OCI-M2 (cell line): Measurements from ENCODE around the gene ANO10.
"Not testable (repeated sequence)": the region's sequence is repeated elsewhere in the genome, so short reads cannot be mapped to it uniquely, and the experiment has no call there.

Experiments
- DNase-seq: peaks from one replicate; lab custom pipeline; 2025; ENCODE audit not compliant: unreplicated experiment; lab: John Stamatoyannopoulos, UW

The ANO10 gene

DNA sequence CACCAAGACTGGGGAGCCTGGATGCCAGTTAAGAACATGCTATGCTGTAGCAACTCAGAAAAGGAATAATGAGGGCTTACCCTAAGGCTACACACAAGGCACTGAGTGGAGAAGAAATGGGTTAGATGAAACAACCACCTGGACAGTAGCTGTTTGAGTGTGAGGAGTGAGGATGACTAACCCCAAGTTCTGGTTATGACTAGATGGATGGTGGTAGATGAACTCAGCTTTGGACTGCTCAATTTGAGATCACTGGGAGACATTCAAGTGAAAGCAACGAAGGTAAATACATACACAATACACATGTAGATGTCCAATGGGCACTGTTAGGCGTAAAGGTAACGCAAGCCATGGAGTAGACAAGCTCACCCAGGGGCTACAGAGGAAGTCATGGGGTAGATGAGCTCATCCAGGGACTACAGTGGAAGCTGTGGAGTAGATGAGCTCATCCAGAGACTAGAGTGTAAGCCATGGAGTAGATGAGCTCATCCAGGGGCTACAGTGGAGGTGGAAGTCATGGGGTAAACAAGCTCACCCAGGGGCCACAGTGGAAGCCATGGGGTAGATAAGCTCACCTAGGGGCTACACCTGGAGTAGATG lies 98.3 kb downstream of the ANO10 start:
- DNase-seq, result no peak

DNA sequence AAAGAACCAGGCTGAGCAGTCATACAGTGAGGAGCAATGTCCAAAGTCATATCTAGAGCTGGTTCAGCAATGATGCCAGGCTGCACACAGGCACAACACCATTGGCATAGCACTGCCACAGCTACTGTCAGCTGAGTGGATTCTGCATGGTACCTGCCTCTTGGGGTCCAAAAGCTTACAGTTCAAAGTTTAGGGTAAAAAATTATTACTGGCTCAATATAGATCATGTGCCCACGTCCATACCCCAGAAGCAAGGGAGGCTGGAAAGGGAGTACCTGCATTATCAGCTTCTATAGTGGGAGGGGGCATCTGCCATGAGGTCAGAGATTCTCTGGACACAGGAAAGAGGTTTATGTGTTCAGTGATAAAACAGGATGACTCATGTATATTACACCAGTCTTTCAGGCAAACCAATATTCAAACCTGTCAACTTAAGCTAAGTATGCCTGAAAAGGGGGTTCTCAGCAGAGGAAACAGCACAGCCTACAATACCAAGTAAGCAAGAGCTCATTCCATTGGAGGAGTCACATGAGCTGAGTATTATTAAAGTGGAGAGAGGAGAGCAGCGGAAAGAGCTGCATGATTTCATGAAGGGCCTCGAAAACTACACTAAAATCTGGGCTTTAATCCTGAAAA lies 99.0 kb downstream of the ANO10 start:
- no peak for DNase-seq

DNA sequence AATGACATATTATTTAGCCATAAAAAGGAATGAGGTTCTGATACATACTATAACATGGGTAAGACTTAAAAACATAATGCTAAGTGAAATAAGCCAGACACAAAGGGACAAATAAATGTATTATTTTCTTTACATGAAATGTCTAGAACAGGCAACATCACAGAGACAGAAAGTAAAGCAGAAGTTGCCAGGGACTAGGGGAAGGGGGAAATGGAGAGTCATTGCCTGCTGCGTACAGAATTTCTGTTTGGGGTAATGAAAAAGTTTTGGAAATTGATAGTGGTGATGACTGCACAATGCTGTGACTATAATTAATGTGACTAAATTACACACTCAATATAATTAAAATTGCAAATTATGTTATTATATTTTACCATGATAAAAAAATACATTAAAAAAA lies 99.9 kb downstream of the ANO10 start:
- DNase-seq, result no peak

DNA sequence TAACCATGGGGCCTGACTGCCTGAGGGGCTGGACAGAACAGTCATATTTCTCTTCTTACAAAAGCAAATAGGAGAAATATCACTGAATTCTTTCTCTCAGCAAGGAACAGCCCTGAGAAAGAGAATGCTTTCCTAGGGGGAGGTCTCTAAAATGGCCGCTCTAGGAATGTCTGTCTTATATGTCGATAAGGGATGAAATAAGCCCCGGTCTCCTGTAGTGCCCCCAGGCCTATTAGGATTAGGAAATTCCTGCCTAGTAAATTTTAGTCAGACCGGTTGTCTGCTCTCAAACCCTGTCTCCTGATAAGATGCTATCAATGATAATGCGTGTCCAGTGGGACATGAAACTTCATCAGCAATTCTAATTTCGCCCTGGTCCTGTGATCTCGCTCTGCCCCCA lies 103.3 kb downstream of the ANO10 start:
- DNase-seq, result not testable (repeated sequence)

DNA sequence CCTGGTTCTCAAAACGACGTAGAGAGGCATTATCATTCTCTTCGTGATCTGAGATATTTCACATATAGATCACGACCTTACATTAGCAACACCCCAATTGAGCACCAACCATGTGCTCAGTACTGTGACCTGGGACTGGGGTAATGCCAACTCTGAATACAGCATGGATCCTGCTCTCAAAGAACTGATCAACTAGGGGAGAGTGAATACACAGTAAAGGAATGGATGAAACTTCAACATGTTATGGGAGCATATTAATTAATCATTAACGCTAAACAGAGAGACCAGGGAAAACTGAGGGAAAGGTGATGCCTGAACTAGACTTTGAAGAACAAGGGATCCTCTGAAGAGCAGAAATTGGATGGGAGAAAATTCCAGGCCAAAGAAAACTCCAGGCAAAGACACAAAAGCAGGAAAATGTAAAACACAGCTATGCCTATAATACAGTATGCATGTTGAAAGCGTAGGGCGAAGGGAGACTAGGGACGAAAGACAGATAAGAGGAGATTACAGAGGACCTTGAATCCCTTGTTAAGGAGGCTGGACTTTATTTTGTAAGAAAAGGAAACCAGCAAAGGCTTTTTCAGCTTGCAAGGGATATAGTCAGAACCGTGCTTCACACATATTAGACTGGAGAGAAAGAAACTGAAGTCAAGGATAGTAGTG lies 105.7 kb downstream of the ANO10 start:
- DNase-seq, result no peak

DNA sequence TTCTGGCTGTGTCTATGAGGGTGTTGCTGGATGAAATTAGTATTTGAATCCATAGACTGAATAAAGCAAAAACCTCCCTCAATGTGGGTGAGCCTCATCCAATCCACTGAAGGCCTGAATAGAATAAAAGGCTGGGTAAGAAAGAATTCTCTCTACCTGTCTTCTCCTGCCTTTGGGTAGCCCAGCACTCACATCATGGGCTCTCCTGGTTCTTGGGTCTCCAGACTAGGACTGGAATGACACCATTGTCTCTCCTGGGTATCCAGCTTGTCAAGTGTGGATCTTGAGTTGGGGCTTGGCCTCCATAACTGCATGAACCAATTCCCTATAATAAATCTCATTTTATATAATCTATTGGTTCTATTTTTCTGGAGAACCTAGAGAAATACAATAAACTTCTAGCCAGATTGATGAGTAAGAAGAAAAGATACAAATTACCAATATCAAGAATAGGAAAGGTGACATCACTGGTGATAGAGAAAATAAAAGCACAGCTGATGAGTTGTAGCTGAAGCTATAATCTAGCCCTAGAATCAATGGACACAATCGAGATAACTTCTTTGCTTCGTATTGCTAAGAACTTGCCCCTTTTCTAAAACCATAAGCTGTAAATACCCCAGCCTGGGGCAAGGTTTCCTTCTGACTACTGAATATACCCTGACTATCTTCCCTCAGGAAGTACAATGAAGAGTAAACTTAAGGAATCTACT lies 106.4 kb downstream of the ANO10 start:
- DNase-seq, result no peak

DNA sequence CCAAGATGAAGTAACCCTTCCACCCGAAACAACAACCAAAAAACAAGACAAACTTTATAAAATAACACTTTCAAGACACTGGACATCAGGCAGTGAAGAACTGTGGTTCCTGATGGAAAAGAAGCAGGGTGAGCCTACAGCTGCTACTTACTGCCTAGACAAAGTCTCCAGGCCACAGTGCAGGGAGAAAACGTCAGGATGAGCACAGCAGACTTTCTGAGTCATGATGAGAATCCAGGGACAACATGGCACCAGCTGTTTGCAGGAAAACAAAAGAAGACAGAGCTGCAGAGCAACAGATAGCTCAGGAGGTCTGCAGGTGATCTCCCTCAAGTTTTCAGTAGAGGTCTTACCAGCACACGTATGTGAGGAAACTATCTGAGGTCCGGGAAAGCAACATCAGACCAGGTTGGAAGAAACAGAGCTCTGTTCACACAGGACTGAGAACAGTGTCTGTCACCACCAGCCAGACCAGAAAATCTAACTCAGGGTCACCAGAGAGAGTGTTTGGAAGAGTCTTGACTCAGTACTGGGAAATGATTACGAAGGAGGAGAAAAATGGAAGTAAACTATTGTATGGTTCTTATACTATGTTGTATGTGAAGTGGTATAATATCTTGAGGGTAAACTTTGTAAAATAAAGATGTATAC lies 108.9 kb downstream of the ANO10 start:
- DNase-seq, result no peak

DNA sequence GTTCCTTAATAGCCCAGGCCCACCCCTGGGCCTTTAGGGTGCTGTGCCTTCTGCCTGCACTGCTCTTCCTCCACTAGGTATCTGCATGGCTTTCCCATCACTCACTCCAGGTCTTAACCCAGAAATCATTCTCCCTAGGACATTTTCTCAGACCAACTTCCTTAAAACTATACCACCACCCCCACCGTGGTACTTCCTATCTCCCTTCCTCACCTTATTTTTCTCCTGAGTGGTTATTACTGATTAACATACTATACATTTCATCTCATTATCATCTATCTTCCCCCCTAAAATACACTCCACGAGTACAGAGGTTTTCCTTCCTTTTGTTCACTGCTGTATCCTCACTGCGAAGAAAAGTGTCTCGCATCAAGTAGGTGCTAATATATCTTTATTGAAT lies 115.2 kb downstream of the ANO10 start:
- DNase-seq, result no peak

DNA sequence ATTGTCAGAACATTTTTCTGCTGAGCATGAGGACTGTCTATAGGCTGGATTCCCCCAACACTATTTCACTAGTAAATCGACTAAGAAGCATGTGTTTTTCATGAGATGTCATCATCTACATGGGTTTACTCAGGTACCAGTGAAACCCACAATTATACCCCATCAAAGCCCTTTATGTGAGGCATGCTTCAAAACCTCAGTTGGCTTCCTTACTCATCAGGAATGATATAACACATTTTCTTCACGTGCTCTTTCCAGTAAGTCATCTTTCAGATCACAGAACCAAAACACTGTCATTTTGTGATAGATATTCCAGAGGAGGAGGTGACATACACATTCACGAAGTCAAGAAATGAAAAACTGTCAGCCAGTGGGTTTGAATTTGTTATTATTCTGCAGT lies 116.5 kb downstream of the ANO10 start:
- no peak for DNase-seq

DNA sequence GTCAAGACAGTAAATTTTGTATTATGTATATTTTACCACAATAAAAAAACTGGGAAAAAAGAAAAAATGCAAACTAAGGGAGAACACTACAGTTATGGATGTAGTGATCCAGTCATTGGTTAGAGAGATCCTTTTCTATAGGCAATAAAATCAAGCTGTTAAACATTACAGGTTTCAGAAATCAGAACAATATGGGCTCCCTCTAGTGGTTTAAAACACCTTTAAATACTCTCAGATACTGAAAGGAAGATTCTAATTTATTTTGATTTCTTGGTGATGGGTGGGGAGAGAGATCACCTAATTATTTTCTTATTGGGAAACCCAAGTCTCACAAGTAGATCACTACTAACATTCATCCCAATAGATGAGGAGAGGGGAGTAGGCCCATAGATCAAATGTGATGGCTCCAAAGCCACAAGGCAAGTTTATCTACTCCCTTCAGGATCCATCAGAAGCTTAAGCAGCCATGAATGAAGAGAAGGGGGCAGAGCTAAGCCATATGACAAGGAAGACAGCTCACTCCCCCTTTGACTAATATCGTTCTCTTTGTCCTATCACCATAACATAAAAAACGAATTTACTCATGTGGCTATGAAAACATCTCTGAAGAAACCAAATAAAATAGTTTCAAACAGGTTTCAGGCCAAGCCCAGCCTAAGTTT lies 118.6 kb downstream of the ANO10 start:
- DNase-seq, result no peak

DNA sequence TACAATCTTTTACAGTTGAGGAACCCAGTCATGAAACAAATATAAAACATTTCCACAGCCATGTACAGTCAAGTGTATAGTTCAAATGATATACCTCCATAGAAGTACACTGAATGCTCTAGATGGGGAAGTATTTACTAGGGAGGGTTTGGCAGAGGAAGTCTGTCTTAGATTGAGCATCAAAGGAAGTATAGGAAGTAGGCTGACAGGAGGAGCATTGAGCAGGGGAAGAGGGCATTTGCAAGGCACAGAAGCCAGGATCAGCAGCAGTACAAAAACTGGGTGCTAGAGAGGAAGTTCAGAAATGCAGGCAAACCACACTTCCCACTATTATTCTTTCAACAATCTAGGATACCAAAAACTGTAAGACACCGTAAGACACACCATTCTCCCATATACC lies 122.6 kb downstream of the ANO10 start:
- DNase-seq, result no peak

DNA sequence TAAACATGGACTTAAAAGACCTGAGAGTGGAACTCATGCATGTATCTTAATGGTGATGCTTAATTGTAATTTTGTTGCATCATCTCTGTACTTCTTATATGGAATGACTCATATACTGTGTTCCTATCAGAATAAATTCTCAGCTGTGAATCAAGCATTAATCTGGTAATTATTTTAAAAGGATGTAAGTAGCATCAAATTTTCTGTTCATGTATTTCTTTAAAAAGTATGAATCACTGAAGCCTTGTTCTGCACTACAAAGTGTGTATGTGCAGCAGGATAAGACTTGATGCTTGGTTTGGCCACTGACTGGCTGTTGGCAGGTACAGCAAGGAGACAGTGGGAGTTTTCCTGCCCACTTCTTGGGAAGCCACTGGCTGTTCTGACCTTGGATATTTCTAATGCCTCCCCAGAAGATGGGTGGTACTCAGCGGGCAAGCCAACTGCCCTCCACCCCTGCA lies 123.9 kb downstream of the ANO10 start:
- DNase-seq, result no peak

DNA sequence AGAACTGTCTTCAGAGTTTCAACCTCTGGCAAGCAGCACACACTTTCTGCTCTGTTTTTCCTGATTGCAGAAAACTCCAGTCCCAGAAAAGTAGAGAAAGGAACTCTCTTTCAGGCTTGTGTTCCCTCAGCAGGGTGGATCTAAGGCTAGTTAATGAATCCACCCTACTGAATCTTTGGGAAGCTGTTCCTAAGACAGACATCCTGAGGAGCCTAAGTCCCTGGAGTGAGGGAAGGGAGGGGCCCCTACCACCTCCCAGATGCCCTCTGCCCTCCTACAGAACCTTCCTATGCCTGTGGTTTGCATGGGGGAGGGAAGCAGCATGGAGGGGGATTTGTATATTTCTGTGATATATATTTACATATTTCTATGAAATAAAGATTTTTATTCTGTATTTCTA lies 124.4 kb downstream of the ANO10 start:
- DNase-seq, result no peak

DNA sequence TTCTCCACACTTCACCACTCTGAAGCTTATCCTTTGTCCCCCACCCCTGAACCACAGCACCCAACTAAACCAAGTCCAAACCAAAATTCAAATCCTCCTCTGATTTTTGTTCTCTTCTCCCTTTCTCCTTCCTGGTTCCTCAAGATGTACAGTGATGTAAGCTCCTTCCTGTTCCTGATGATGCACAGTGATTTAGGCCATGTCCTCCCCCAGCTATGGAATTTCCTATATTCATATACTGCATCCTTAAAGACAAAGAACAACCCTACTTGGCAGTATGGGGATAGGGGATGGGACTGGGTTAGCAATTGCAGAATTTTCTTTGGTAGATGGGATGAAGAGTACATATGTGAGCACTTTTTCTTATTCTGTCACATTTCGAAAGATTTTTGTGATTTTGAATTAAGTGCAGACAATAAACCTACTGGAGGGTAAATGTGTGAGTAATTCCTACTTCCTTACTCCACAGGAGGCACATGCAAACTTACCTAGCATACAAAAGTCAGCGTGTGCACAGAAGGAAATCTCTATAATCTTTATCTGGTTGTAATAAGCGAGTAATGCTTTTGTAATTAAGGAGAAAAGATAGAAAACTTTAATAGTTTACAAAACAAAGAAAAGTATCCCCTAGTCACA lies 125.0 kb downstream of the ANO10 start:
- DNase-seq, result no peak

DNA sequence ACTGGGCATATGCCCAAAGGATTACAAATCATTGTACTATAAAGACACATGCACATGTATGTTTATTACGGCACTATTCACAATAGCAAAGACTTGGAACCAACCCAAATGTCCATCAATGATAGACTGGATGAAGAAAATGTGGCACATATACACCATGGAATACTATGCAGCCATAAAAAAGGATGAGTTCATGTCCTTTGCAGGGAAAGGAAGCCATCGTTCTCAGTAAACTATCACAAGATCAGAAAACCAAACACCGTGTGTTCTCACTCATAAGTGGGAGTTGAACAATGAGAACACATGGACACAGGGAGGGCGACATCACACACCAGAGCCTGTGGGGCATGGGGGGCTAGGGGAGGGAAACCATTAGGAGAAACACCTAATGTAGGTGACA lies 128.9 kb downstream of the ANO10 start:
- not testable (repeated sequence) for DNase-seq

DNA sequence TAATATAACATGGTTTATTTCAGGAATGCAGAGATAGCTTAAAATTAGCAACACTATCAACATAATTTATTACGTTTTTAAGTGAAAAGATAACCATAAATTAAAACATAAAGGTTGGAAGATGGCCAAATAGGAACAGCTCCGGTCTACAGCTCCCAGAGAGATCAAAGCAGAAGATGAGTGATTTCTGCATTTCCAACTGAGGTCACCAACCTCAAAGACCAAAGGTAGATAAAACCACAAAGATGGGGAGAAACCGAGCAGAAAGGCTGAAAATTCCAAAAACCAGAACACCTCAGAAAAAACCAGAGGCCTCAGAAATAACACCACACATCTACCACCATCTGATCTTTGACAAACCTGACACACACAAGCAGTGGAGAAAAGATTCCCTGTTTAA lies 130.0 kb downstream of the ANO10 start:
- not testable (repeated sequence) for DNase-seq

DNA sequence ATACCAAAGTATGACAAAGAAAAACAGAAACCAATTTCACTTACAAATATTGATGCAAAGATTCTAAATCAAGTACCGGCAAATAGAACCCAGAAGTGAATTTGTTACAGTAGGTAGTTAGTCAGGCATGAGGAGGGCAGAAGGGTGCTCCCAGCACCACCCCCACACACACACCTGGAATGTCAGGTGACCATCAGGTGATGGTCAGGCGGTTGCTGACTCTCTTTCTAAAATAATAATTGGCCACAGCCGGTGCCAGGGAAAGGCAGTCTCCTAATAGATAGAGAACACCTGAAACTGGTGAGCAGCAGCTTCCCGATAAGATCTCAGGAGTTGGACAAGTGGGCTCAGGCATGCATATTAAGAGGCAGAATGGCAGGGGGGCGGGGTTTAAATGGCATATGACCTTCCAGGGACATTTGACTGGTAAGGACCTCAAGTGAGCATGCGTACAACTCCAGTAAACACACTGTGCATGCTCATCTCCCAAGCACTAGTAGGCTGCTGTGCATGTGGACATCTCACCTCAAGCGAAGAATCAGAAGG lies 131.1 kb downstream of the ANO10 start:
- no peak for DNase-seq

DNA sequence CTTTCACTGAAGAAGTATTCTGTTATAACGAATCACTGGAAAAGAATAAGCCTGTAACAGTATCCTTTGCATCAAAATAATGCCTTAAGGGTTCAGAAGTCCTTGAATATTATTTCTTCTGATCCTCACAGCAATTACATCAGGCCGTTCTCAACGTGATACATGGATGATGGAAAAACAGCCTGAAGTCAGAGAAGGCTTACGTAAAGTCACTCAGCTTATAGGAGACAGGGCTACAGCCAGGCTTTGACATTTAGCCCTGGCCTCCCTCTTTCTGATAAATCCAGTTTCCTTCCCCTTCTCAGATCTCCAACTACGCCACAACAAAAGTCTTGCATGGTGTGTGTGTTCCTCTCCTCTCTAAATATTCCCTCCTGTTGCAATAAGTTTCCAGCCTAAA lies 131.9 kb downstream of the ANO10 start:
- no peak for DNase-seq

DNA sequence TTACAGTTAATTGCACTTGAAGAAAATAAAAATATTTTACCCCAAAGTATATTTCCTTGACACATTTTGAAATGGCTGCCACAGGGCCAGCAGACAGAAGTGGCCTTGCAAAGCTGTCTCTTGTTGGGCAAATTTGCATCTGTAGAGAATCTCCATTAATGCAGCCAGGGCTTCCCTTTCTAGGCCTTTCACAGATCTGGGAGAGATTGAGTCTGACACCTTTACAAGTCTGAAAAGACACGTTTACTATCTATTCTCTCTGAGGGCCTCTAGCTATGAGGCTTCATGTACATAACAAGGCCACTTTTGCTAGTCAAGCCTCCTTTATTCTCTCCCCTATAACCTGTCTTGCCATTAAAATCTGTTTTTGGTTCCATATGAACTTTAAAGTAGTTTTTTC lies 135.9 kb downstream of the ANO10 start:
- DNase-seq, result no peak

DNA sequence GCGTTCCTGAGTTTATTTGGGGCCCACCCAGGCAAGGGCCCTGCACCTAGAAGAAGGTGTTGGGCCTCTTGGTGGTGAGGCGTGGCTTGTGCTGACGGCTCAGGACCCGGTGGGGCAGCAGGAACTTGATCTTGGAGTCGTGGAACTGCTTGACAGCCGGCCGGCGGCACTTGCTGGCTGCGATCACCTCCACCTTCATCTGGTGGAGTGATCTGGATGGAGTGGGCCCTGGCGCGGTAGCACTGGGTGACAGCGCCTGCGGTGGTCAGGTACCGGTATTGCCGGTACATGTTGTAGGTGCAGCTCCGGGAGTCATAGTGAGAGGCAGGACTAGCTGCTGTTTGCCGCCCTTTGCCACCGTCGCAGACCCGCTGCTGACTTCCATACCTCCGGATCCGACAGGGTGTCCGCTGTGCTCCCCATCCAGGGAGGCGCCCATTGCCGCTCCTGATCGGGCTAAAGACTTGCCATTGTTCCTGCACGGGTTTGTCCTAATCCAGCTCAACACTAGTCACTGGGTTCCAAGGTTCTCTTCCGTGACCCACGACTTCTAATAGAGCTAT lies 136.8 kb downstream of the ANO10 start:
- DNase-seq, result no peak
